ENCODE results near the gene IGSF5. TPM values are rescaled to one million over a fixed set of nuclear protein-coding genes. Genes with fewer than 3 reads are reported as not detected.

IGSF5 gene
- total RNA-seq, 3 donors from 2014 or later (not counting 1 experiment from before 2014, with no cell fraction given) = not detected

GRCh38 chr21:39754811-39755210 lies 9.8 kb downstream of the IGSF5 start:
- Mint-ChIP-seq H3K27me3 (ENCODE audit: low read depth in 2 of 2) (no peaks in the 10 kb centered on the region), H3K9me3 (no peaks in the 10 kb centered on the region), H3K4me1 (no peaks in the 10 kb centered on the region), H3K27ac (no peak overlapping the region), H3K36me3 (no peaks in the 10 kb centered on the region), H3K4me3 (no peak overlapping the region)
- H3K27me3 ChIP-seq (ENCODE audit: control insufficient read depth, insufficient read depth, low read length) = no peaks in the 10 kb centered on the region
- no peaks in the 10 kb centered on the region for H3K9me3 ChIP-seq (ENCODE audit: control insufficient read depth, insufficient read depth, low read length)
- TF ChIP-seq CTCF (IDR thresholded peaks at IDR 0.05) = no peak
- no peaks in the 10 kb centered on the region for H3K4me1 ChIP-seq (ENCODE audit: control insufficient read depth, insufficient read depth, low read length)
- no peak overlapping the region for H3K4me3 ChIP-seq (ENCODE audit: low read length)
- no peaks in the 10 kb centered on the region for H3K36me3 ChIP-seq (ENCODE audit: control insufficient read depth, insufficient read depth, low read length)
- 67% methylated on average over 3 of the region's 3 CpGs for WGBS (ENCODE audit: insufficient coverage)
- no peak for DNase-seq
- intact Hi-C loops (cut with micrococcal nuclease) = no loop called here
- H3K27ac ChIP-seq (ENCODE audit: low read length) = no peak overlapping the region
- no peak for ATAC-seq

- TF ChIP-seq CTCF (IDR thresholded peaks at IDR 0.05) = no peak
- H3K27me3 Mint-ChIP-seq (ENCODE audit: low read depth in 2 of 2) = no peaks in the 10 kb centered on the region
- DNase-seq = no peak
- H3K36me3 Mint-ChIP-seq = no peaks in the 10 kb centered on the region
- Histone ChIP-seq H3K27ac (ENCODE audit: low read length) (no peak overlapping the region), H3K4me1 (ENCODE audit: control insufficient read depth, insufficient read depth, low read length) (no peaks in the 10 kb centered on the region), H3K27me3 (ENCODE audit: control insufficient read depth, insufficient read depth, low read length) (no peaks in the 10 kb centered on the region), H3K36me3 (ENCODE audit: control insufficient read depth, insufficient read depth, low read length) (no peaks in the 10 kb centered on the region), H3K9me3 (ENCODE audit: control insufficient read depth, insufficient read depth, low read length) (no peaks in the 10 kb centered on the region), H3K4me3 (ENCODE audit: low read length) (no peak overlapping the region)
- H3K4me1 Mint-ChIP-seq = no peaks in the 10 kb centered on the region
- intact Hi-C loops (cut with micrococcal nuclease) = no loop called here
- no peak overlapping the region for H3K27ac Mint-ChIP-seq
- H3K4me3 Mint-ChIP-seq = no peak overlapping the region
- peaks cover 4 to 6% of the 10 kb centered on the region in 2 donors for H3K9me3 Mint-ChIP-seq
- ATAC-seq = no peak
- WGBS (ENCODE audit: insufficient coverage) = 85% methylated on average over 8 of the region's 8 CpGs
Observed at GRCh38 chr21:39756285-39756684, 11.3 kb downstream of the IGSF5 start.

- Histone ChIP-seq H3K9me3 (ENCODE audit: control insufficient read depth, insufficient read depth, low read length) (no peaks in the 10 kb centered on the region), H3K27ac (ENCODE audit: low read length) (no peak overlapping the region), H3K4me1 (ENCODE audit: control insufficient read depth, insufficient read depth, low read length) (no peaks in the 10 kb centered on the region), H3K4me3 (ENCODE audit: low read length) (no peak overlapping the region), H3K27me3 (ENCODE audit: control insufficient read depth, insufficient read depth, low read length) (no peaks in the 10 kb centered on the region), H3K36me3 (ENCODE audit: control insufficient read depth, insufficient read depth, low read length) (no peaks in the 10 kb centered on the region)
- DNase-seq = no peak
- intact Hi-C loops (cut with micrococcal nuclease) = no loop called here
- Mint-ChIP-seq H3K27me3 (ENCODE audit: low read depth in 2 of 2) (peaks cover 0 to 3% of the 10 kb centered on the region in 2 donors), H3K27ac (no peak overlapping the region), H3K9me3 (peaks cover 4 to 6% of the 10 kb centered on the region in 2 donors), H3K36me3 (no peaks in the 10 kb centered on the region), H3K4me1 (no peaks in the 10 kb centered on the region), H3K4me3 (no peak overlapping the region)
- no peak for TF ChIP-seq CTCF (IDR thresholded peaks at IDR 0.05)
- 88% methylated on average over 10 of the region's 12 CpGs for WGBS (ENCODE audit: insufficient coverage)
- no peak for ATAC-seq
Observed at GRCh38 chr21:39763272-39763970, 18.4 kb downstream of the IGSF5 start.

GRCh38 chr21:39774227-39774626 lies 29.2 kb downstream of the IGSF5 start:
- Mint-ChIP-seq H3K27me3 (ENCODE audit: low read depth in 2 of 2) (no peaks in the 10 kb centered on the region), H3K27ac (no peak overlapping the region), H3K9me3 (no peaks in the 10 kb centered on the region), H3K4me3 (no peak overlapping the region), H3K36me3 (no peaks in the 10 kb centered on the region), H3K4me1 (no peaks in the 10 kb centered on the region)
- no peak for TF ChIP-seq CTCF (IDR thresholded peaks at IDR 0.05)
- Histone ChIP-seq H3K9me3 (ENCODE audit: control insufficient read depth, insufficient read depth, low read length) (no peaks in the 10 kb centered on the region), H3K4me1 (ENCODE audit: control insufficient read depth, insufficient read depth, low read length) (no peaks in the 10 kb centered on the region), H3K27ac (ENCODE audit: low read length) (no peak overlapping the region), H3K27me3 (ENCODE audit: control insufficient read depth, insufficient read depth, low read length) (no peaks in the 10 kb centered on the region), H3K4me3 (ENCODE audit: low read length) (no peak overlapping the region), H3K36me3 (ENCODE audit: control insufficient read depth, insufficient read depth, low read length) (no peaks in the 10 kb centered on the region)
- DNase-seq (no peak), ATAC-seq (no peak)
- intact Hi-C loops (cut with micrococcal nuclease) = no loop called here
- 89% methylated on average over 6 of the region's 6 CpGs for WGBS (ENCODE audit: insufficient coverage)

Data from natural killer cell (primary cell).